HG02970 (cell line): Measurements from ENCODE around the gene PRKAG2.

Experiments used
- ATAC-seq: cut with Tn5 transposase; IDR thresholded peaks from one replicate; pipeline ENCODE4 v1.9.1; 2021; ENCODE audit warnings: mild to moderate bottlenecking, moderate library complexity, moderate number of reproducible peaks; ENCODE audit not compliant: unreplicated experiment, low FRiP score

The PRKAG2 gene

GRCh38 chr7:151615784-151616183 lies 261.1 kb downstream of the PRKAG2 start:
- ATAC-seq = no peak

- no peak for ATAC-seq
Observed at GRCh38 chr7:151615058-151615457, 261.9 kb downstream of the PRKAG2 start.

DNA sequence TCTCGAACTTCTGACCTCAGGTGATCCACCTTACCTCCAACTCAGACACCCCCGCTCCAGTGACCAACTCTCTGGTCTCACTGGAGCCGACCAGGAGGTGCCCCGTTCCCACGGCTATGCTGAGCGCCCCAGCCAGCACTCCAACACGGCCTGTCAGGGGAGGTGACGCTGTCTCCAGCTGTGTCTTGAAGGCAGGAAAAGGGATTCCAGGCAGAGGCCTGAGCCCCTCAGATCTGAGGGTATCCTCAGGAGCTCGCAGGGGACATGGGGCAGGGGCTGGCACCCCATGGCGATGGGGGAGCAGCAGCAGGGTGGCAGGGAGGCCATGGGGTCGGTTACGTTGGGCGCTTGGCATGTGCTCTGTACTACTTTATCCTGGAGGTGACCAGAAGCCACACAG lies 262.9 kb downstream of the PRKAG2 start:
- ATAC-seq = no peak

DNA sequence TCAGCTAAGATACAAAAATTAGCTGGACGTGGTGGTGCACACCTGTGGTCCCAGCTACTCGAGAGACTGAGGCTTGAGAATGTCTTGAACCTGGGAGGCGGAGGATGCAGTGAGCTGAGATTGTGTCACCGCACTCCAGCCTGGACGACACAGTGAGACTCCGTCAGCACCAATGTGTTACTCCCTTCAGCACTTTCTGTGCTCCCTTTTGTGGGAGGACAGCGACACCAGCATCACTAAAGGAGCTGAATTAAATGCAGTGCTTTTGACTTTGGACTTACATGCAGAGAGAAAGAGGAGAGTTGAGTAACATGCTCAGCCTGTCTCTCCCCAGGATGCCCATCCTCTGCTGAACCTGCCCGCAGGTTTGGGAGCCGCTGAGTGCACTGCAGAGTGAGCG lies 265.0 kb downstream of the PRKAG2 start:
- no peak for ATAC-seq

DNA sequence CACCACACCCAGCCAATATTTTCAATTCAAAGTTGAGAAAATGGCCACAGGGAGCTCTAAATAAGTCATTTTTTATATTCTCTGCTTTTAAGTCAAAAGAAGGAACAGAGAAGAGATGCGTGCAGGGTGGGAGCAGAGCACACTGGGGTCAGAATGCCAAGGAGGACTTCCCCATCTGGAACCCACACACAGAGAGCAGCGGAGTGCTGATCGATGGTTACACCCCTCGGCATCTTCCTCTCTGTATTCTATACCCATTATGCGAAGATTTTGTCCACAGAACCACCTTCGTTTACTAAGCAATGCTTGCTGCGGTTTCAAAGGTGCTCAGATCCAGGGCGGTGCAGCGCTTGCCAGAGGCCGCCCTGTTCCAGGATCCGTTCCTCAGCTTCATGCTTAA lies 265.9 kb downstream of the PRKAG2 start:
- ATAC-seq = no peak

- ATAC-seq = no peak
Observed at GRCh38 chr7:151608031-151608551, 268.8 kb downstream of the PRKAG2 start.

- ATAC-seq = no peak
Observed at GRCh38 chr7:151607464-151607867, 269.4 kb downstream of the PRKAG2 start.

GRCh38 chr7:151603951-151604350 lies 273.0 kb downstream of the PRKAG2 start:
- no peak for ATAC-seq

- ATAC-seq = no peak
Observed at GRCh38 chr7:151601521-151602305, 275.2 kb downstream of the PRKAG2 start.

DNA sequence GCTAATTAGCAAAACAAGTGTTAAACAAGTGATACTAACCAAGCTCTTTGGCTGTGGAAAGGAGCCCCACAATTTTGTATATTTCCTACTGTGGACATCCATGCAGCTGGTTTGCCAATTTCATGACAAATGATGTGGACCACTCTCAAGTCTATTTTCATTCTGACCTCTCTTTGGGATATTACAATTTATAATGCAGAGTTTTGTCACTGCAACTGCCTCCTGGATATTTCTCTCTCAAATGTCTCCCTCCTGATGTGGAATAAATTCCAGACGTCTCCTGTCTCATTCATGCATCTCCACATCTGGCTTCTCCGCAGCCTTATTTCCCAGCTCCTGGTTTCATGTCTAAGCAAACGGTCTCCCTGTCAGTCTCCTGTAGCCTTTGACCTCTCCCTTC lies 276.6 kb downstream of the PRKAG2 start:
- ATAC-seq = no peak

GRCh38 chr7:151599401-151600227 lies 277.3 kb downstream of the PRKAG2 start:
- no peak for ATAC-seq

- no peak for ATAC-seq
Observed at GRCh38 chr7:151597541-151598444, 279.1 kb downstream of the PRKAG2 start.

DNA sequence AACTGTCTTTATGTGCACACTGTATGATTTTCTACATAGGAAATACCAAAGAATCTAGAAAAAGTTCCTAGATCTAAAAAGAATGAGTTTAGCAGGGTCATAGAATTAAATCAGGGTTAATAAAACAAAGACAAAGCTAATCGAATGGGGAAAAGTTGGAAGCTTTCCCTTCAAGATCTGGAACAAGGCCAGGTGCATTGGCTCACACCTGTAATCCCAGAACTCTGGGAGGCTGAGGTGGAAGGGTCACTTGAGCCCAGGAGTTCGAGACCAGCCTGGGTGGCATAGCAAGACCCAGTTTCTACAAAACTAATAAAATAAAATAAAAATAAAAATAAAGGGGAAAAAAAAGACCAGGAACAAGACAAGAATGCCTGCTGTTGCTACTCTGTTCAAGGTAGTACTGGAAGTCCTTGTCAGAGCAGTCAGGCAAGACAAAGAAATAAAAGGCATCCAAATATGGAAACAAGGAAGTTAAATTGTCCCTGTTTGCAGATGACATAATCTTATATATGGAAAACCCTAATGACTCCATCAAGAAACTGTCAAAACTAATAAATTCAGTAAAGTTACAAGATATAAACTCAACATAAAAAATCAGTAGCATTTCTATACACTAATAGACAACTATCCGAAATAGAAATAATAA lies 281.1 kb downstream of the PRKAG2 start:
- ATAC-seq = no peak

- ATAC-seq = no peak
Observed at GRCh38 chr7:151592868-151593486, 283.9 kb downstream of the PRKAG2 start.

DNA sequence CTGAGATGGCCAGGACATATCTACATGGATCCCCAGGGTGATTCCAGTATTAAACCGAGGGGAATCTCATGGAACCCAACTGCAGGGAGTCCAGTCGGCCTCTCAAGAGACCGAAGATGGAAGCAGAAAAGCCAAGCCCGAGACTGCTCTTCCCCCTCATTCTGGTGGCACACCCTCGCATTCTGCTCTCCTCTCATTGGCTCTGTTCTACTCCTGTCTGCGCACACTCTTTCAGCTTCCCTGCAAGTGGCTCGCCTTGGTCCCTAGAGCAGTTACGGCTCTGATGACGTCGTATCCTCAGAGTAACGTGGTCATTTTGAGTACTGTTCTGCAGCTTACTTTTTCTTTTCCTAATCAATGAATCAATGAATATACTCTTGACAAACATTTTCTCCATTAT lies 284.6 kb downstream of the PRKAG2 start:
- ATAC-seq = no peak

DNA sequence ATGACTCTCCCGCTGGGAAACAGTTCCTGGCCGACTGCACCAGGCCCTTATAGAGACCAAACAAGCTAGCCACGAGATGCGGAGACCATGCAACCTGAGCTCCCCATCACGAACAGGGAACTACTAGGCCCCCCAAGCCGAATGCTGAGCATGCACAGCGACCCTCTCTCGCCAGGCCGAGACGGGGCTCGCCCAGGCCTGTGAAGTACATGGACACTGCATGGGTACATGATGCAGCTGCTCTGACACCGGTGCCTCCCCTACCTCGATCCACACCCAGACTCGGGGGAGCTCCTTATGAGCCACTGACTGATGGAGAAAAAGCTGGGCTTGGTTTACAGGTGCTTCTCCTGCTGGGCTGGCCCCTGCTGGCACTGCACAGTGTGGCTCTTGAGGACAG lies 285.0 kb downstream of the PRKAG2 start:
- ATAC-seq = no peak

DNA sequence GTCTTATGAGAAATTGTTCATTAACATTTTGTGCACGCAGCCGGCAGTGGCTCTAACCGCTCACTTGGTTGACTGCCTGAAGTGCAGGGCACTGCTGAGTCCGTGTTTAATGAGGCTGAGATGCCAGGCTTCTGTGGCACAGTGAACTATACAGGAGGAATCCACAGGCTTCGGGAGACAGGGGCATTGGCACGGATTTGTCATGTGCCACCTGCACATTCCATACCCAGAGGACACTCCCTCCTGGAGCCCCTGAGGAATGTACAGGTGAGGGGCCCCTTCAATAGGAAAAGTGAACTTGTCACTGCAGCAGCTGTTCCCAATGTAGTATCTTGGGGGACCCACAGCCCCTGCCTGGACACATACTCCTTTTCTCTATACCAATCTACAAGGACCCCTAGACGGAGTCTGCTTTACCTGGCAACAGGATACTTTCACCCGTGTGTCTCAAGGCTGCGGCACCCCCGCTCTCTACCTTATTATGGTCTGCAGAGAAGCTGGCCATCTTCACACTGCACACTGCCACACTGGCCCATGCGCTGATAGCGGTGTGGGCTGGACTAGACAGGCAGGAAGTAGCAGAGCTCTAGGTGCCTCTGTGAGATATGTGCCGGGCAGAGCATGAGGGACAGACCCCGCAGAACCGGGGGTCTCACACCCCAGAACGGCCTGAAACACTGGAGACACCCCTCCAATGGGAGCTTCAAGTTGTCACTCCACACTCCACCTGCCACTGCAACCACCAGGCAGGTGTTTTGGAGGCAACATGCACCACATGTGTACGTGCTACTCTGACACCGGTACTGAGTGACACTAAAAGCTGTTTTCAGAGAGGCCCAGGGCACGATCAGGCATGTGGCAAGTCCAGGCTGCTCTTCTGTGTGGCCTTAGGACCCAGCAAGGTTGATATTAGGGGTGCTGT lies 285.8 kb downstream of the PRKAG2 start:
- ATAC-seq = no peak

DNA sequence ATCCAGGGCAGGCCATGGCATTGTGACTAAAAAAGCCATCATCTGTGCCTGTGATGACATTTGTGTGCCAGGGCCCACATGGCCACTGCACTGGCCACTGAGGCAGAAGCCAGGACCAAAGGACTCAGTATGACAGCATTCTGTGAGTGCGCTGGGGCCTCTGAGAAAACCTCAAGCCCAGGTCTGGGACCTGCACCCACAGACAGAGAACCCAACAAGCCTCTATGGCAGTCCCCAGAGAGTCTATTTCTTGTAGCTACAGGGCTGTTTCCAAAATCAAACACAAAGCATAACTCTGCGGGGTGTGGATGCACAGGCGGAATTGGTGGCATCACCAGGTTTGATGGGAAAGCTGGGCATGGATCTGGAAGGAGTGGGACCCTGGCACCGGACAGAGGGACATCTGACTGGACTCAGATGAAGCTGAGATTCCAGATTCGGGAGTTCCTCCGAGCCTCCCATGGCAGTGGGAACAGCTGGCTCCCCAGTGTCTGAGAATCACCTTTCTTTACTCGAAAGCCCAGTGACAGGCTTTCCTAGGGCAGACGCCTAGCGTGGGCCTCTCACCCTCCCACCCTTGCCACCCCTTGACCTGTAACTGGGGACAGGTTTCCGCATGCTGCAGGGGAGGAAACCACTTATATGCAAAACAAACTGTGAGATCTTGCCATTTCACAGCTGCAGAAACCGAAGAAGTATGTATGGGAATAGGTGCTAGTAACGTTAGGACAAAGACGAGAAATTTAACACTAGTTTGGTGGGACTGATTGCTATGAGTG lies 286.7 kb downstream of the PRKAG2 start:
- ATAC-seq = no peak
